Measurements from ENCODE around the gene PPM1H.

The PPM1H gene

GRCh38 chr12:62925680-62926079, 9.3 kb downstream of the PPM1H start:
- H3K36me3 ChIP-seq (ENCODE audit: control insufficient read depth, insufficient read depth, low read length), result no peaks in the 10 kb centered on the region
- H3K27me3 ChIP-seq (replicated peaks; ENCODE audit: control insufficient read depth, insufficient read depth, low read length), result 0 out of 2 replicates have a peak, but pooled peaks cover 1% of the 10 kb centered on the region
- no peak for DNase-seq (ENCODE audit: extremely low read depth, insufficient read length)
- no peak for TF ChIP-seq CTCF (IDR thresholded peaks at IDR 0.05; ENCODE audit: insufficient read depth, low read length, poor library complexity, severe bottlenecking)
- H3K4me3 ChIP-seq (replicated peaks; ENCODE audit: low read depth, low read length), result no peak overlapping the region

- no peak for DNase-seq (ENCODE audit: extremely low read depth, insufficient read length)
- no peak for TF ChIP-seq CTCF (IDR thresholded peaks at IDR 0.05; ENCODE audit: insufficient read depth, low read length, poor library complexity, severe bottlenecking)
- Histone ChIP-seq H3K27me3 (replicated peaks; ENCODE audit: control insufficient read depth, insufficient read depth, low read length) (0 out of 2 replicates have a peak, but pooled peaks cover 1% of the 10 kb centered on the region), H3K36me3 (ENCODE audit: control insufficient read depth, insufficient read depth, low read length) (no peaks in the 10 kb centered on the region), H3K4me3 (replicated peaks; ENCODE audit: low read depth, low read length) (no peak overlapping the region)
Observed at GRCh38 chr12:62924084-62924483, 10.9 kb downstream of the PPM1H start.

- H3K4me3 ChIP-seq (replicated peaks; ENCODE audit: low read depth, low read length), result no peak overlapping the region
- TF ChIP-seq CTCF (IDR thresholded peaks at IDR 0.05; ENCODE audit: insufficient read depth, low read length, poor library complexity, severe bottlenecking), result no peak
- no peak for DNase-seq (ENCODE audit: extremely low read depth, insufficient read length)
Observed at GRCh38 chr12:62922539-62922938, 12.4 kb downstream of the PPM1H start.

GRCh38 chr12:62919838-62920237, 15.1 kb downstream of the PPM1H start:
- H3K4me3 ChIP-seq (replicated peaks; ENCODE audit: low read depth, low read length), result no peak overlapping the region
- H3K27me3 ChIP-seq (replicated peaks; ENCODE audit: control insufficient read depth, insufficient read depth, low read length), result no peaks in the 10 kb centered on the region
- TF ChIP-seq CTCF (IDR thresholded peaks at IDR 0.05; ENCODE audit: insufficient read depth, low read length, poor library complexity, severe bottlenecking), result no peak
- no peak for DNase-seq (ENCODE audit: extremely low read depth, insufficient read length)
- no peaks in the 10 kb centered on the region for H3K36me3 ChIP-seq (ENCODE audit: control insufficient read depth, insufficient read depth, low read length)

More at GRCh38 chr12:62922539-62922938, 12.4 kb downstream of the PPM1H start:
- Histone ChIP-seq H3K27me3 (replicated peaks; ENCODE audit: control insufficient read depth, insufficient read depth, low read length) (no peaks in the 10 kb centered on the region), H3K36me3 (ENCODE audit: control insufficient read depth, insufficient read depth, low read length) (no peaks in the 10 kb centered on the region)

- no peak for DNase-seq (ENCODE audit: extremely low read depth, insufficient read length)
- TF ChIP-seq CTCF (IDR thresholded peaks at IDR 0.05; ENCODE audit: insufficient read depth, low read length, poor library complexity, severe bottlenecking), result no peak
- H3K36me3 ChIP-seq (ENCODE audit: control insufficient read depth, insufficient read depth, low read length), result no peaks in the 10 kb centered on the region
- H3K4me3 ChIP-seq (replicated peaks; ENCODE audit: low read depth, low read length), result no peak overlapping the region
- no peaks in the 10 kb centered on the region for H3K27me3 ChIP-seq (replicated peaks; ENCODE audit: control insufficient read depth, insufficient read depth, low read length)
Observed at GRCh38 chr12:62917926-62918325, 17.0 kb downstream of the PPM1H start.

All from GM06990 (cell line).